Measurements from ENCODE around the gene THSD7B.
"Not testable (repeated sequence)": the region's sequence is repeated elsewhere in the genome, so short reads cannot be mapped to it uniquely, and the experiment has no call there.

Gene THSD7B

GRCh38 chr2:137525641-137526190 is 760.4 kb downstream of the THSD7B start:
- no peak for DNase-seq (ENCODE audit: low read depth in 2 of 2)

GRCh38 chr2:137535897-137536296 is 770.6 kb downstream of the THSD7B start:
- DNase-seq (ENCODE audit: low read depth in 2 of 2) = no peak

GRCh38 chr2:137539336-137539735 is 774.0 kb downstream of the THSD7B start:
- no peak for DNase-seq (ENCODE audit: low read depth in 2 of 2)

GRCh38 chr2:137547842-137548241 is 782.5 kb downstream of the THSD7B start:
- DNase-seq (ENCODE audit: low read depth in 2 of 2) = no peak

- no peak for DNase-seq (ENCODE audit: low read depth in 2 of 2)
Measured at GRCh38 chr2:137566387-137566786, 801.0 kb downstream of the THSD7B start.

- no peak for DNase-seq (ENCODE audit: low read depth in 2 of 2)
Measured at GRCh38 chr2:137570484-137570883, 805.1 kb downstream of the THSD7B start.

GRCh38 chr2:137587834-137588233 is 822.5 kb downstream of the THSD7B start:
- not testable (repeated sequence) for DNase-seq (ENCODE audit: low read depth in 2 of 2)

GRCh38 chr2:137588578-137588977 is 823.2 kb downstream of the THSD7B start:
- DNase-seq (ENCODE audit: low read depth in 2 of 2) = not testable (repeated sequence)

- no peak for DNase-seq (ENCODE audit: low read depth in 2 of 2)
Measured at GRCh38 chr2:137590102-137590501, 824.8 kb downstream of the THSD7B start.

- DNase-seq (ENCODE audit: low read depth in 2 of 2) = no peak
Measured at GRCh38 chr2:137607722-137608318, 842.5 kb downstream of the THSD7B start.

GRCh38 chr2:137638932-137639331 is 873.6 kb downstream of the THSD7B start:
- no peak for DNase-seq (ENCODE audit: low read depth in 2 of 2)

GRCh38 chr2:137644731-137645130 is 879.4 kb downstream of the THSD7B start:
- no peak for DNase-seq (ENCODE audit: low read depth in 2 of 2)

GRCh38 chr2:137654046-137654445 is 888.7 kb downstream of the THSD7B start:
- no peak for DNase-seq (ENCODE audit: low read depth in 2 of 2)

GRCh38 chr2:137655814-137656213 is 890.5 kb downstream of the THSD7B start:
- DNase-seq (ENCODE audit: low read depth in 2 of 2) = no peak

- no peak for DNase-seq (ENCODE audit: low read depth in 2 of 2)
Measured at GRCh38 chr2:137658433-137658832, 893.1 kb downstream of the THSD7B start.

GRCh38 chr2:137659616-137660015 is 894.3 kb downstream of the THSD7B start:
- no peak for DNase-seq (ENCODE audit: low read depth in 2 of 2)

- DNase-seq (ENCODE audit: low read depth in 2 of 2) = no peak
Measured at GRCh38 chr2:137670111-137670510, 904.8 kb downstream of the THSD7B start.

GRCh38 chr2:137672989-137673552 is 907.7 kb downstream of the THSD7B start:
- DNase-seq (ENCODE audit: low read depth in 2 of 2) = no peak

- DNase-seq (ENCODE audit: low read depth in 2 of 2) = no peak
Measured at GRCh38 chr2:137674991-137675390, 909.6 kb downstream of the THSD7B start.

GRCh38 chr2:137675584-137676327 is 910.4 kb downstream of the THSD7B start:
- no peak for DNase-seq (ENCODE audit: low read depth in 2 of 2)

- DNase-seq (ENCODE audit: low read depth in 2 of 2) = no peak
Measured at GRCh38 chr2:137676346-137676745, 911.0 kb downstream of the THSD7B start.

GRCh38 chr2:137677466-137677865 is 912.1 kb downstream of the THSD7B start:
- DNase-seq (ENCODE audit: low read depth in 2 of 2) = no peak

- DNase-seq (ENCODE audit: low read depth in 2 of 2) = no peak
Measured at GRCh38 chr2:137689549-137689948, 924.2 kb downstream of the THSD7B start.

All from stimulated activated CD8-positive, alpha-beta memory T cell treated with anti-CD3 and anti-CD28 coated beads, Interleukin-7, amount 100 ng/mL, for 1 hour (primary cell).